Common myeloid progenitor, CD34-positive (primary cell): ENCODE measurements around the gene FOSB.

Experiments
- CTCF ChIA-PET: fragments of 350-600 bp; sonication (Branson Sonifier 250); formaldehyde crosslinking; loops from one replicate; lab custom pipeline; 2021; ENCODE audit warnings: antibody characterized with exemption; lab: Charles Lee
- POLR2A ChIA-PET: fragments of 350-600 bp; sonication (Branson Sonifier 250); formaldehyde crosslinking; loops from one replicate; lab custom pipeline; 2021; ENCODE audit warnings: antibody characterized with exemption; lab: Charles Lee
- DNase-seq, 3 donors: peaks; one replicate each; pipeline versions ENCODE4 v3.0.0 to v3.0.0-alpha.2; 2013
- H3K27ac ChIP-seq, 2 experiments: 1 replicate in 1 of 2; 2 replicates in 1 of 2; pipeline ENCODE4 v1.7.0; 2013; ENCODE audit warnings: inconsistent platforms in 2 of 2, low read length in 2 of 2, mild to moderate bottlenecking in 2 of 2, low read depth in 1 of 2, moderate library complexity in 1 of 2; ENCODE audit not compliant: severe bottlenecking in 2 of 2, insufficient read depth in 1 of 2, poor library complexity in 1 of 2
- H3K27me3 ChIP-seq, 5 experiments: replicated peaks in 2 of 5; 1 replicate in 3 of 5; 2 replicates in 2 of 5; pipeline versions ENCODE4 v1.6.1 to v1.7.0; 2013; ENCODE audit warnings: low read length in 4 of 5, mild to moderate bottlenecking in 2 of 5, moderate library complexity in 2 of 5, inconsistent platforms in 1 of 5; ENCODE audit not compliant: insufficient read depth in 5 of 5, control insufficient read depth in 4 of 5
- H3K36me3 ChIP-seq, 4 experiments: 1 replicate in 2 of 4; 2 replicates in 2 of 4; pipeline versions ENCODE4 v1.6.1 to v1.7.0; 2013; ENCODE audit warnings: low read length in 3 of 4, control low read depth in 1 of 4, mild to moderate bottlenecking in 1 of 4; ENCODE audit not compliant: control insufficient read depth in 4 of 4, insufficient read depth in 4 of 4
- H3K4me1 ChIP-seq, 4 experiments: 1 replicate in 3 of 4; 2 replicates in 1 of 4; pipeline versions ENCODE4 v1.6.1 to v1.7.1; 2013; ENCODE audit warnings: low read length in 3 of 4, mild to moderate bottlenecking in 3 of 4, control low read depth in 1 of 4, inconsistent platforms in 1 of 4, moderate library complexity in 1 of 4; ENCODE audit not compliant: control insufficient read depth in 4 of 4, insufficient read depth in 4 of 4; ENCODE audit errors: control extremely low read depth in 1 of 4
- H3K4me3 ChIP-seq, 7 experiments: 1 replicate in 4 of 7; 2 replicates in 3 of 7; pipeline versions ENCODE4 v1.5.1 to v1.7.0; 2013; ENCODE audit warnings: mild to moderate bottlenecking in 7 of 7, low read length in 6 of 7, moderate library complexity in 6 of 7, inconsistent platforms in 2 of 7, low read depth in 2 of 7, control low read depth in 1 of 7; ENCODE audit not compliant: insufficient read depth in 4 of 7, control insufficient read depth in 1 of 7; ENCODE audit errors: extremely low read depth in 1 of 7
- H3K9me3 ChIP-seq, 5 experiments: 1 replicate in 4 of 5; 2 replicates in 1 of 5; pipeline versions ENCODE4 v1.6.1 to v1.7.1; 2013; ENCODE audit warnings: low read length in 4 of 5, mild to moderate bottlenecking in 2 of 5, inconsistent platforms in 1 of 5, low read depth in 1 of 5, moderate library complexity in 1 of 5; ENCODE audit not compliant: control insufficient read depth in 4 of 5, insufficient read depth in 2 of 5; ENCODE audit errors: control extremely low read depth in 1 of 5
- WGBS: methylation state at CpG from one replicate; pipeline ENCODE4 v1.1.5; 2013; ENCODE audit not compliant: insufficient coverage; 5-methylcytosine and 5-hydroxymethylcytosine counted together

Gene FOSB

DNA sequence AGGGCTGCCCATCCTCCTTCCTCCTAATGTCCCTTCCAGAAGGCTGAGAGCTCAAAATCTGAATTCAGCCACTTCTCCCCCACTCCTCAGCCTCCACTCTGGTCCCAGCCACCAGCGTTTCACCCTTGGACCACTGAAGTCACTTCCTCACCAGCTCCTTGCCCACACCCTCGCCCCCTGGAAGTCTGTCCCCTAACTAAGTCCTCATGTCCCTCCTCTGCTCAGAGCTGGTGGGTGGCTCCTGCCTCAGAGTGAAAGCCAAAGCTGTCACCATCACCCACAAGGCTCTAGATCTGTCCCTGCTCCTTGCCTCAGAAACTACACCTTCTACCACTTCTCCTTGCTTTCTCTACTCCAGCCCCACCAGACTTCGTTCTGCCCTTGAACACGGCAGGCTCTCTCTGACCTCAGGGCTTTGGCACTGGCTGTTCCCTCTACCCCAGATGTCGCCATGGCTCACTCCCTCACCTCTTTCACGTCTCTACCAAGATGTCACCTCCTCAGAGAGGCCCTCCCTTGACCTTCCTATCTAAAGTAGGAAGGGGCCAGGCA, 45.8 kb upstream of the FOSB start:
- 93% methylated on average over 5 of the region's 6 CpGs for WGBS
- peaks cover 6 to 69% (median 49%) of the 10 kb centered on the region in 4 experiments for H3K4me1 ChIP-seq
- CTCF ChIA-PET: interaction anchor here (1.1 to 1.6 kb wide), 5 partner anchors 17 to 64 kb away, joined by 3 to 7 read pairs (median 4); partner anchors contain the start of gene PPP1R13L
- POLR2A ChIA-PET: no interaction called here
- H3K36me3 ChIP-seq: peaks cover 5 to 24% (median 19%) of the 10 kb centered on the region in 4 experiments
- H3K4me3 ChIP-seq: no peak overlapping the region
- H3K27me3 ChIP-seq: no peaks in the 10 kb centered on the region
- DNase-seq: no peak
- no peaks in the 10 kb centered on the region for H3K9me3 ChIP-seq
- H3K27ac ChIP-seq: no peak overlapping the region

- H3K9me3 ChIP-seq: no peaks in the 10 kb centered on the region
- POLR2A ChIA-PET: no interaction called here
- DNase-seq: peak in 1 of 3 donors; percentile 74
- CTCF ChIA-PET: interaction anchor here (1.4 kb wide), 1 partner anchor 57 kb away, joined by 3 read pairs; no protein-coding TSS in a partner anchor
- 23% methylated on average over 20 of the region's 20 CpGs for WGBS
- no peaks in the 10 kb centered on the region for H3K27me3 ChIP-seq
- peak overlapping the region; percentile 71 to 85 (median 75) for H3K4me3 ChIP-seq
- H3K27ac ChIP-seq: peak overlapping the region in 1 of 2 experiments; percentile 88
- H3K36me3 ChIP-seq: peaks cover 5 to 16% (median 12%) of the 10 kb centered on the region in 4 experiments
- peaks cover 6 to 69% (median 51%) of the 10 kb centered on the region in 4 experiments for H3K4me1 ChIP-seq
These were observed 44.7 kb upstream of the FOSB start for GRCh38 chr19:45423033-45423588.

DNA sequence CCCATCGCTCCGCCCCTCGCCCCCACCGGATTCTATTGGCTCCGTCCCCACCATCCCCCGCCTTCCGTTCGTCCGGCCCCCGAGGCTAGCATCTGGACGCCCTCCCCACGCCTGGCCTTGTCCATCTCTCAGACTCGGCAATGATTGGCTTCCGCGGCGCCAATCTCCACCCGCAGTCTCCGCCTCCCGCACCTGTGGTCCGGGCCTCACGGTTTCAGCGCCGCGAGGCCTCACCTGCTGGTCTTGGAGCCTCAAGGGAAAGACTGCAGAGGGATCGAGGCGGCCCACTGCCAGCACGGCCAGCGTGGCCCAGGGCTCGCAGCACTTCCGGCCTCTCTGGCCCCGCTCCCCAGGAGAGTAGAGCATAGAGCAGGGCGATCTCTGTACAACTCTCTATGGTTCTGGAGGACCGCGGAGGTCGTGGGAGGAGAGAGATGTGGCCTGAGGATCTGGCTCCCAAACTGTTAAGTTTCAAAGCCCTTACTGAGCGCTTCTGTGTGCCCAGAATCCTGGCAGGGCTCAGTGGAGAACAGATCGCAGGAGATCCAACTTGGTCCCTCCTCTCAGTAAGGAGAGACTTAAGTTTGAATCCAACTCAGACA, 44.1 kb upstream of the FOSB start, which contains the start of gene ERCC1:
TSS of gene ERCC1 (minus strand) at position 329 of the 602 bp plus-strand sequence. CDS start 543 bp downstream, outside the sequence.
- H3K36me3 ChIP-seq: peaks cover 5 to 16% (median 12%) of the 10 kb centered on the region in 4 experiments
- ChIA-PET POLR2A (interaction anchor here (1.0 kb wide), 1 partner anchor 51 kb away, joined by 3 read pairs; no protein-coding TSS in a partner anchor), CTCF (interaction anchor here (1.4 to 2.0 kb wide), 4 partner anchors 21 to 268 kb away, joined by 3 to 10 read pairs (median 5); partner anchors contain the start of genes QPCTL and SNRPD2)
- WGBS: 0% methylated on average over 32 of the region's 37 CpGs
- peak within 1 kb of the TSS; percentile 46 to 88 for H3K27ac ChIP-seq
- peaks cover 0 to 4% (median 0%) of the 10 kb centered on the region in 5 experiments for H3K27me3 ChIP-seq
- H3K4me3 ChIP-seq: peak within 1 kb of the TSS; percentile 71 to 85 (median 75)
- peaks cover 5 to 69% (median 54%) of the 10 kb centered on the region in 4 experiments for H3K4me1 ChIP-seq
- no peaks in the 10 kb centered on the region for H3K9me3 ChIP-seq
- DNase-seq: peak; percentile 75 to 81 (median 77)

DNA sequence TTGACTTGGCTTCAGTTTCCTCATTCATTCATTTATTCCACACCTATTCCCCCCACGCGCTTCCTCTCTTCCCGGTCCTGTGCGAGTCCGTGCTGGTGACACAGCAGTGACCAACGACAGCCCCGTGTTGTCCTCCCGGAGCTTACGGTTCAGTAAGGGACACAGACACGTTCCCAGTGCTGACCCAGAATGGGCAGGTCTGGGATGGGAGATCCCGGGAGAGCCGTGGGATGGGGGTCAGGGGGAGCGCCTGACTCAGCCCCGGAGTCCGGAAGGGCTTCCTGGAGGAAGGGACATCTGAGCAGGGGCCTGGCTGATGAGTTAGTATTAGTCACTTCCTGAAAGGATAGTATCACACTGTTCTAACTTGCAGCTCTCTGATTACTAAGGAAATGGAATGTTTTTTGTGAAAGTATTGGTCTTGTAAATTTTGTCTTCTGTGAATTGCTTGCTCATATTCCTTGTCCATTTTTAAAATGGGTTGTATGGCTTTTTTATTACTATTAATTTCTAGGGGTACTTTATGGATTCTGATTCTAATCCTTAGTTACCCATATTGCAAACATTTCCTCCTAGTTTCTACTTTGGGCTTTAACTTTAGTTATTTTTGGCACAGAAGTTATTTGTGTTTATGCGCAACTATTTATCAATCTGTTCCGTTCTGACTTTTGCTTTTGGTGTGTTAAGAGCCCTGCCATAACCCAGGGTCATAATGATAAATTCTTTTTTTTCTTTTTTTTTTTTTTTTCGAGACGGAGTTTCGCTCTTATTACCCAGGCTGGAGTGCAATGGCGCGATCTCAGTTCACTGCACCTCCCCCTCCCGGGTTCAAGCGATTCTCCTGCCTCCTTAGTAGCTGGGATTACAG, 43.4 kb upstream of the FOSB start:
- peaks cover 0 to 65% (median 49%) of the 10 kb centered on the region in 4 experiments for H3K4me1 ChIP-seq
- CTCF ChIA-PET: interaction anchor here (0.6 to 2.0 kb wide), 6 partner anchors 17 to 268 kb away, joined by 3 to 10 read pairs (median 4); partner anchors contain the start of genes QPCTL and SNRPD2
- peak in 2 of 3 donors; percentile 62 to 72 for DNase-seq

GRCh38 chr19:45428384-45429231, 39.2 kb upstream of the FOSB start:
- H3K27me3 ChIP-seq: peaks cover 0 to 5% (median 0%) of the 10 kb centered on the region in 5 experiments
- peak overlapping the region in 6 of 7 experiments; percentile 56 to 80 (median 61) for H3K4me3 ChIP-seq
- peaks cover 0 to 32% (median 22%) of the 10 kb centered on the region in 4 experiments for H3K4me1 ChIP-seq
- no peaks in the 10 kb centered on the region for H3K9me3 ChIP-seq
- under 1% methylated on average over 43 of the region's 73 CpGs for WGBS
- POLR2A ChIA-PET: interaction anchor here (0.6 to 1.8 kb wide), 2 partner anchors 39 to 50 kb away, joined by 4 to 5 read pairs; partner anchors contain the start of gene FOSB
- no peaks in the 10 kb centered on the region for H3K36me3 ChIP-seq
- peak overlapping the region in 1 of 2 experiments; percentile 64 for H3K27ac ChIP-seq
- CTCF ChIA-PET: interaction anchor here (0.6 to 13.3 kb wide), 8 partner anchors 10 to 55 kb away, joined by 3 to 289 read pairs (median 4); no protein-coding TSS in a partner anchor
- peak in 2 of 3 donors; percentile 67 to 73 for DNase-seq

More for the DNA sequence above, 43.4 kb upstream of the FOSB start:
- POLR2A ChIA-PET: interaction anchor here (1.0 kb wide), 1 partner anchor 50 kb away, joined by 3 read pairs; no protein-coding TSS in a partner anchor
- H3K4me3 ChIP-seq: peak overlapping the region in 6 of 7 experiments; percentile 71 to 85 (median 74)
- no peaks in the 10 kb centered on the region for H3K9me3 ChIP-seq
- H3K27ac ChIP-seq: peak overlapping the region; percentile 46 to 88
- H3K36me3 ChIP-seq: peaks cover 5 to 13% (median 11%) of the 10 kb centered on the region in 4 experiments
- H3K27me3 ChIP-seq: peaks cover 0 to 4% (median 0%) of the 10 kb centered on the region in 5 experiments
- WGBS: 9% methylated on average over 15 of the region's 24 CpGs
